T-helper 1 cell (primary cell): ENCODE results near the gene KIF22.

Source experiments
- DNase-seq, 5 donors: peaks; one replicate each; pipeline ENCODE4 v3.0.0-alpha.2; 2012 to 2020

The KIF22 gene

DNA sequence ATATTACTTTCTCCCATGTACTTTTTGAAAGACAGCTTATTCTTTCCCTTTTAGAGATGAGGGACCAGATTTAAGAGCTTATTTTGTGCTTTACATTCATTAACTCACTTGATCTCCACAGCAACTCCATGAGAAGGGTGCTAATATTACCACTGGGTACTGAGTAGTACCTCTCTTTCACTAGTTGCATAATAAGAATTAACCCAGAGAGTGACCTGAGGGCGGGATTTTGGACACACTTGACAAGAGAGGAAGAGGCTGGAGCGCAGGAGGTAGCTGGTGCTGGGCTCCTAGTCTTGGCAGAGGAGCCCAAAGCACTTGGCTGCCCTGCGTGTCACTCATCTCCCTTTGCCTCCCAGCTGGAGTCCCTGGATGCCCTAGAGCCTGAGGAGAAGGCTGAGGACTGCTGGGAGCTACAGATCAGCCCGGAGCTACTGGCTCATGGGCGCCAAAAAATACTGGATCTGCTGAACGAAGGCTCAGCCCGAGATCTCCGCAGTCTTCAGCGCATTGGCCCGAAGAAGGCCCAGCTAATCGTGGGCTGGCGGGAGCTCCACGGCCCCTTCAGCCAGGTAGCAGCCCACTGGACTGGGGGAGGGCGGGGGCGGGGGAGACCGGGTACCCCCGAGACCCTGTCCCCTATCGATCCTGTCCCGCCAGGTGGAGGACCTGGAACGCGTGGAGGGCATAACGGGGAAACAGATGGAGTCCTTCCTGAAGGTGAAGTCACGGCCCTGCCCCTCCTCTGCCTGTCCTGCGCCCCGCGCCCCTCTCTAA is 14.1 kb downstream of the KIF22 start:
- no peak for DNase-seq

DNA sequence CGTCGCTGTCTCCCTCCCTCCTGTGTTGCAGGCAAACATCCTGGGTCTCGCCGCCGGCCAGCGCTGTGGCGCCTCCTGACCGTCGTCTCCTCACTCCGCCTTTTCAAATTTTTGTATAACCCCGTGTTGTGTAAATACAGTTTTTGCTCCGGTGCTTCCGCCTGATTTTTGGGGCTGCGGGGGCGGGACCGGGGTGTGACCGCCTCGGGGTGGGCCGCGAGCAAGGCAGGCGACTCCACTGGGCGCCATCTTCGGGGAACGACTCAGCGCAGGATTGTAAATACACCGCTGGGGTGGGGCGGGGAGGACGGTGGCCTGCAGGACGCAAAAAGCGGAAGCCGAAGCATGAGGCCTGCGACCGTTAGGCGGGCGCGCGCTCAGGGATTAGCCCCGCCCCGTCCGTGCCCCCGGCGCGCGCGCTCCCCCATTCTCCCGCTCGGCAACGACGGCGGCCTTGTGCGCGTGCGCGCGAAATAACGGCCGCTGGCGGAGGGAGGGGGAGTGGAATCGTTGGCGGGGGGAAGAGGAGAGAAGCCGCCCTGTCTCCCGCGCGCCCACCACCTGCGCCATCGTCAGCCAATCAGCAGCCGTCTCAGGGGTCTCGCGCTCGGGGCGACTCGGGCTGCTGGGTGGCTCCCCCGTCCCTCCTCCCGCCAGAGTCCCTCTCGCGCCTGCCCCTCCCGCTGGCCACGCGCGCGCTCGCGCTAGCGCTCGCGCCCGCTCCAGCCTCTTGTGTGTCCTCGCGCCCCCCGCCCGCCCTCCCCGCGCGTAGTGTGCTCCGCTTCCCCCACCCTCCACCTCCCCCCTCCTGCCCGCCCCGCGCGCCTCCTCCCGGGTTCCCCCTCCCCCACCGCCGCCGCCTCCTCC is 14.9 kb downstream of the KIF22 start:
- peak; percentile 95 to 98 (median 97) for DNase-seq

GRCh38 chr16:29806099-29806579 is 15.6 kb downstream of the KIF22 start, which contains the start of gene MAZ:
Gene MAZ, plus strand, starts transcription at chr16:29806529. Its CDS starts 173 bp downstream, at chr16:29806702.
- DNase-seq = peak in 2 of 5 donors; percentile 70 to 83

GRCh38 chr16:29806641-29807425 is 16.3 kb downstream of the KIF22 start:
- peak in 3 of 5 donors; percentile 45 to 66 (median 47) for DNase-seq

- peak; percentile 74 to 93 (median 82) for DNase-seq
Observed at GRCh38 chr16:29807426-29808218, 17.1 kb downstream of the KIF22 start.

- DNase-seq = peak in 1 of 5 donors; percentile 33
Observed at GRCh38 chr16:29808219-29808900, 17.8 kb downstream of the KIF22 start.

GRCh38 chr16:29809031-29809747 is 18.6 kb downstream of the KIF22 start:
- no peak for DNase-seq

- DNase-seq = peak in 1 of 5 donors; percentile 44
Observed at GRCh38 chr16:29809850-29810698, 19.5 kb downstream of the KIF22 start.

DNA sequence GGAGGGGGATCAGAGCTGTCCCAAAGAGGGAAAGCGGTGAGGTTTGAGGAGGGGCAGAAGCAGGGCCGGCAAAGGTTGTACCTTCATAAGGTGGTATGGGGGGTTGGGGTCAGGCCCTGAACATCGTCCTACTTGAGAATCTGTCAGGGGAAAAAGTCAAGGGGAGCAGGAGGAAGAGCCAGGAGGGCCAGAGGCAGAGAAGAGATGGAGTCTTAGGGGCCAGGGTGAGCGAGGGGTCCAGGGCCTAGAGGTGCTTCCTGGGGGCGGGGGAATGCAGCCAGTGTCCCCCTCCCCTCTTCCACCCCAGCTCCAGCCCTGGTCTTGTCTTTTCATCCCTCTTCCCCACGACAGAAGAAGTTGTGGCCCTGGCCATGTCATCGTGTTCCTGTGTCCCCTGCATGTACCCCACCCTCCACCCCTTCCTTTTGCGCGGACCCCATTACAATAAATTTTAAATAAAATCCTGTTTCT is 20.2 kb downstream of the KIF22 start:
- DNase-seq = no peak

GRCh38 chr16:29811170-29811895 is 20.8 kb downstream of the KIF22 start:
- peak; percentile 50 to 77 (median 59) for DNase-seq

DNA sequence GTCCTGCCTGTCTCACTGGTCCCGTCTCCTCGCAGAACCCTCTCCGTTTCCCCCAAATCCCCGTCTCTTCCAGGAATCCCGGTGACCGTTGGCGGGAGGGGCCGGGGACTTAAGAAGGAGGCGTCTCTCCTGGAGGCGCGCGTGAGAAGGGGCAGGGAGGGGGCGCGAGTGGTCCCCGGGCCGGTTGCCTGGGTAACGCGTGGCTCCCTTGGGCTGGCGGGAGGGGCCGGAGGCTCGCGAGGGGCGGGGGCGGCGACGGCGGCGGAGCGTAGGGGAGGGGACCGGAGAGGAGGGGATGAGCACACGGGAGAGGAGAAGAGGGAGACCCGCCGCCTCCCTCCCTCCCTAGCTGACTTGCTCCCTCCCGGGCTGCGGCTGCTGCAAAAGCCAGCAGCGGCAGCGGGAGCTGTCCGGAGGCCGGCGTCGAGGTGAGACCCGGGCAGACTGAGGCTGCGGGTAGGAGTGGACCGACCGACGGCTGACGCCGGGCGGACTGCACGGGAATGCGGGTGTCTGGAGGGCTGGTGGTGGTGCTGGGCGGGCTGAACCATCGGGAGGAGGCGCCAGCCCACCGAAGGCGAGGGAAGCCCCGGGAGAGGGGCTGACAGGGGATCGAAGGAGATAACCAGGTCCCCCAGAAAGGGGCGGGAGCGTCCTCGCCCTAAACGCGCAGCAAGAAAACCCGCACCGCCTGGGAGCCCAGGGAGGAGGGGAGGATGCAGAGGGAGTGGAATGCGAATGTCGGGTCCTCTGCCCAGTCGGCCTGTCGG is 21.5 kb downstream of the KIF22 start, which contains the start of gene PRRT2:
Gene PRRT2, plus strand, starts transcription at position 298 of the 770 bp plus-strand sequence. CDS start 862 bp downstream, outside the sequence.
- DNase-seq = peak in 4 of 5 donors; percentile 30 to 58 (median 42)

DNA sequence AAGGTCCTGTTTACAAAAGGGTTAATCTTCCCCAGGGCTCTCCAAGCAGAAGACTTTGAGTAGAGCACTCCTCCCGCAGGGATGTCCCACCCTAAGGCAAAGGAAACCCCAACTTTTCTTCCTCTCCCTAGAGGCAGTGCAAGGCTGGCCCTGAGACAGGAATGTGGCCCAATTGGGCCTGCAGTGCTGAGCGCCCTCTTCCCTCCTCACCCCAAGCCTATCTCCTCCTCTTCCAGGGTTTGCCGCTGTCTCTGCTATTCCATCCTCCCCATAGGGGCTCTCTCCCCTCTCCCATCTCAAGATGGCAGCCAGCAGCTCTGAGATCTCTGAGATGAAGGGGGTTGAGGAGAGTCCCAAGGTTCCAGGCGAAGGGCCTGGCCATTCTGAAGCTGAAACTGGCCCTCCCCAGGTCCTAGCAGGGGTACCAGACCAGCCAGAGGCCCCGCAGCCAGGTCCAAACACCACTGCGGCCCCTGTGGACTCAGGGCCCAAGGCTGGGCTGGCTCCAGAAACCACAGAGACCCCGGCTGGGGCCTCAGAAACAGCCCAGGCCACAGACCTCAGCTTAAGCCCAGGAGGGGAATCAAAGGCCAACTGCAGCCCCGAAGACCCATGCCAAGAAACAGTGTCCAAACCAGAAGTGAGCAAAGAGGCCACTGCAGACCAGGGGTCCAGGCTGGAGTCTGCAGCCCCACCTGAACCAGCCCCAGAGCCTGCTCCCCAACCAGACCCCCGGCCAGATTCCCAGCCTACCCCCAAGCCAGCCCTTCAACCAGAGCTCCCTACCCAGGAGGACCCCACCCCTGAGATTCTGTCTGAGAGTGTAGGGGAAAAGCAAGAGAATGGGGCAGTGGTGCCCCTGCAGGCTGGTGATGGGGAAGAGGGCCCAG is 22.4 kb downstream of the KIF22 start:
- no peak for DNase-seq

- no peak for DNase-seq
Observed at GRCh38 chr16:29813644-29814562, 23.4 kb downstream of the KIF22 start.

- DNase-seq = no peak
Observed at GRCh38 chr16:29814592-29814991, 24.0 kb downstream of the KIF22 start.

DNA sequence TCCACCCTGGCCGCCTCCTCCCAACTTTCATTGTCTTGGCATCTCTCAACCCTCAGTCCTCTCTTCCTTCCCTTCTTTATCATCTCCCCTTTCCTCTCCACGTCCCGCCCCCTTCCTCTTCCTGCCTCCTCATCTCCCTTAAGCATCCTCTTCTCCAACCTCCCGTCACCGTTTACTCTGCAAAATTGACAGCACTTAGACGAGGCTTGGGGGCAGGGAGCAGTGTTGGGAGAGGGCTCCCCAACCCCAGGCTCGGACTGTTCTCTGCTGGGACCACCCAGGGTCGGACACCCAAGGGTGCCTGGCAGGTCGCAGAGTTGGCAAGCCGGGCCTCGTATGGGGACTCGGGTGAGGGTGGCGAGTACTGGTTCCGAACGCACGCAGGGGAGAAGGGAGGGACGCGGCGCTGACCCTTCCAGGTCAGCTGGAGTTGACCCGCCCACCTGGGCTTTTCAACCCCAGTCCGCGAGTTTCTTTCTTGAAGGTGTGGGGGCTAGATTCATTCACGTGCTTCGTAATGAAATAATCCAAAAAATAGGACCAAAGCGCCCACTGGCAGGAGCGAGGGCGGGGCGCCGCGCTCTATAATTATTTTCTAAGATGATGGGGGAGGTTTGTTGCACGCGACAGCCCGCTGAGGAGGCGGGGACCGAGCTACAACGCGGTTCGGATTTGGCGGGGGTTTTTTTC is 24.6 kb downstream of the KIF22 start:
- no peak for DNase-seq
